Panc1 (cell line): ENCODE data around the gene MPPED2. TPM values are rescaled to one million over a fixed set of nuclear protein-coding genes. Genes with fewer than 3 reads are reported as not detected.

ENCODE experiments used
- ATAC-seq: fragments of 200-7000 bp; cut with Tn5 transposase; 2 replicates; pipeline ENCODE4 v1.9.1; 2020; ENCODE audit warnings: mild to moderate bottlenecking, moderate library complexity
- BruUV-seq: library from RNA; stranded (reverse); fragments of 400-500 nt; replicated peaks from 2 replicates; lab custom pipeline; 2021; lab: Mats Ljungman, UMichigan
- CTCF ChIA-PET: fragments of 300-600 bp; sonication (Branson Sonifier 250); formaldehyde crosslinking; loops from one replicate; lab custom pipeline; 2022; ENCODE audit warnings: antibody characterized with exemption; lab: Charles Lee
- POLR2A ChIA-PET: fragments of 300-600 bp; sonication (Branson Sonifier 250); formaldehyde crosslinking; loops from one replicate; lab custom pipeline; 2022; ENCODE audit warnings: antibody characterized with exemption; lab: Charles Lee
- DNase-seq: peaks from one replicate; pipeline ENCODE4 v3.0.0-alpha.2; 2010; ENCODE audit warnings: low read depth, low spot score
- H3K27ac ChIP-seq: 2 replicates; pipeline ENCODE4 v1.5.1; 2011; ENCODE audit warnings: mild to moderate bottlenecking, low read length, inconsistent platforms
- H3K27me3 ChIP-seq: fragments of 200-500 bp; sonication (Bioruptor generic); 2 replicates; pipeline ENCODE4 v1.6.0; 2014; ENCODE audit warnings: low read length, inconsistent platforms; ENCODE audit not compliant: control insufficient read depth, insufficient read depth
- H3K36me3 ChIP-seq: fragments of 200-500 bp; sonication (Bioruptor generic); 2 replicates; pipeline ENCODE4 v1.5.1; 2014; ENCODE audit warnings: inconsistent platforms, mild to moderate bottlenecking, low read length, moderate library complexity; ENCODE audit not compliant: control insufficient read depth, insufficient read depth
- H3K4me1 ChIP-seq: 2 replicates; pipeline ENCODE4 v1.5.1; 2011; ENCODE audit warnings: inconsistent platforms, mild to moderate bottlenecking, low read length, moderate library complexity; ENCODE audit not compliant: control insufficient read depth, insufficient read depth
- H3K4me3 ChIP-seq, 2 experiments: 2 replicates each; pipeline ENCODE4 v1.5.1; 2011 to 2012; ENCODE audit warnings: low read depth in 2 of 2, low read length in 2 of 2, mild to moderate bottlenecking in 2 of 2, inconsistent platforms in 1 of 2, moderate library complexity in 1 of 2
- H3K9me3 ChIP-seq: fragments of 200-500 bp; sonication (Bioruptor generic); 2 replicates; pipeline ENCODE4 v1.5.1; 2014; ENCODE audit warnings: low read depth, mild to moderate bottlenecking, inconsistent platforms, low read length, moderate library complexity; ENCODE audit not compliant: control insufficient read depth, insufficient read depth
- POLR2AphosphoS5 ChIP-seq: IDR thresholded peaks from 2 replicates; pipeline ENCODE4 v1.6.1; 2012; ENCODE audit warnings: mild to moderate bottlenecking, low read depth, low read length, moderate library complexity
- SIN3A ChIP-seq: IDR thresholded peaks from 2 replicates; pipeline ENCODE4 v1.6.1; 2012; ENCODE audit warnings: low read depth, mild to moderate bottlenecking, low read length, moderate library complexity, borderline replicate concordance; ENCODE audit not compliant: insufficient read depth
- TCF7L2 ChIP-seq: IDR thresholded peaks from 2 replicates; pipeline ENCODE4 v1.6.1; 2011; ENCODE audit warnings: mild to moderate bottlenecking, low read depth, low read length, inconsistent platforms
- in situ Hi-C: cut with HindIII; loops from 2 replicates; pipeline ENCODE4 v1.10.0; 2016; ENCODE audit warnings: low sequenced_read_pairs, low pct_unique_long_range_greater_than_20kb
- intact Hi-C: fragments of 100-400 bp; cut with micrococcal nuclease; formaldehyde crosslinking; loops from one replicate; pipeline ENCODE4 v1.10.0; 2022; ENCODE audit not compliant: unreplicated experiment
- total RNA-seq: library from RNA; stranded (reverse); gene quantifications from one replicate; pipeline ENCODE4 v1.2.1, GENCODE V29; 2021; ENCODE audit not compliant: unreplicated experiment
- TF ChIP-seq, protein P1 (sequence below): fragments of 450-650 bp; IDR thresholded peaks from 2 replicates; pipeline ENCODE4 v1.5.1; 2017; ENCODE audit warnings: mild to moderate bottlenecking
- TF ChIP-seq, protein P2 (sequence below), 2 experiments: IDR thresholded peaks; 2 replicates each; pipeline ENCODE4 v1.6.1; 2011 to 2012; ENCODE audit warnings: low read depth in 2 of 2, control low read depth in 1 of 2, low read length in 1 of 2, mild to moderate bottlenecking in 1 of 2, moderate library complexity in 1 of 2; ENCODE audit not compliant: insufficient read depth in 1 of 2

MPPED2 gene
- total RNA-seq, 1 experiment from 2014 or later: not detected

DNA sequence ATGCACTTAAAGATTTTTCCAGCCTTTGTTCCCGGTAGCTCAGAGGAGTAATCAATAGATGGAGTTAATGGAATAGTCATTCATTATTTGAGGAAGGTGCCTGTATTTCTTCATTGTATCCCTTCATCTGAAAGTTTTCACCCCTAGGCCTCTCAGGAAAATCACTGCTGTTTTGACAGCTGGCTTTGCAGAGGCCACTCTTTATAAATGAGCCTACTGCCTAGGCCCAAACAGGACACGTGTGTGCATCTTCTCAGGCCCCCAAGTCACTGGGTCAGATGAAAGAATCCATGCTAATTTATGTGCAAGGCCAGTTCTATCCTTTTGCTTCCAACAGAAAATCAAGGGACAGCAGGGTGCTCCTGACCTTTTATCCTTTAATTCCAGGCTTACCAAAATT, 76.8 kb downstream of the MPPED2 start:
- intact Hi-C loops (no loop called here), in situ Hi-C loops (no loop called here)
- no peaks in the 10 kb centered on the region for H3K4me1 ChIP-seq
- H3K36me3 ChIP-seq: no peaks in the 10 kb centered on the region
- no peaks in the 10 kb centered on the region for H3K27me3 ChIP-seq
- no peak overlapping the region for H3K27ac ChIP-seq
- CTCF ChIA-PET: no interaction called here
- BruUV-seq: no TSS peak
- no peaks in the 10 kb centered on the region for H3K9me3 ChIP-seq
- POLR2A ChIA-PET: no interaction called here
- DNase-seq: no peak
- ATAC-seq: no peak
- TF ChIP-seq SIN3A (no peak), POLR2AphosphoS5 (no peak), TCF7L2 (no peak)
- TF ChIP-seq, protein P1, sequence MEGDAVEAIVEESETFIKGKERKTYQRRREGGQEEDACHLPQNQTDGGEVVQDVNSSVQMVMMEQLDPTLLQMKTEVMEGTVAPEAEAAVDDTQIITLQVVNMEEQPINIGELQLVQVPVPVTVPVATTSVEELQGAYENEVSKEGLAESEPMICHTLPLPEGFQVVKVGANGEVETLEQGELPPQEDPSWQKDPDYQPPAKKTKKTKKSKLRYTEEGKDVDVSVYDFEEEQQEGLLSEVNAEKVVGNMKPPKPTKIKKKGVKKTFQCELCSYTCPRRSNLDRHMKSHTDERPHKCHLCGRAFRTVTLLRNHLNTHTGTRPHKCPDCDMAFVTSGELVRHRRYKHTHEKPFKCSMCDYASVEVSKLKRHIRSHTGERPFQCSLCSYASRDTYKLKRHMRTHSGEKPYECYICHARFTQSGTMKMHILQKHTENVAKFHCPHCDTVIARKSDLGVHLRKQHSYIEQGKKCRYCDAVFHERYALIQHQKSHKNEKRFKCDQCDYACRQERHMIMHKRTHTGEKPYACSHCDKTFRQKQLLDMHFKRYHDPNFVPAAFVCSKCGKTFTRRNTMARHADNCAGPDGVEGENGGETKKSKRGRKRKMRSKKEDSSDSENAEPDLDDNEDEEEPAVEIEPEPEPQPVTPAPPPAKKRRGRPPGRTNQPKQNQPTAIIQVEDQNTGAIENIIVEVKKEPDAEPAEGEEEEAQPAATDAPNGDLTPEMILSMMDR: no peak
- TF ChIP-seq, protein P2, sequence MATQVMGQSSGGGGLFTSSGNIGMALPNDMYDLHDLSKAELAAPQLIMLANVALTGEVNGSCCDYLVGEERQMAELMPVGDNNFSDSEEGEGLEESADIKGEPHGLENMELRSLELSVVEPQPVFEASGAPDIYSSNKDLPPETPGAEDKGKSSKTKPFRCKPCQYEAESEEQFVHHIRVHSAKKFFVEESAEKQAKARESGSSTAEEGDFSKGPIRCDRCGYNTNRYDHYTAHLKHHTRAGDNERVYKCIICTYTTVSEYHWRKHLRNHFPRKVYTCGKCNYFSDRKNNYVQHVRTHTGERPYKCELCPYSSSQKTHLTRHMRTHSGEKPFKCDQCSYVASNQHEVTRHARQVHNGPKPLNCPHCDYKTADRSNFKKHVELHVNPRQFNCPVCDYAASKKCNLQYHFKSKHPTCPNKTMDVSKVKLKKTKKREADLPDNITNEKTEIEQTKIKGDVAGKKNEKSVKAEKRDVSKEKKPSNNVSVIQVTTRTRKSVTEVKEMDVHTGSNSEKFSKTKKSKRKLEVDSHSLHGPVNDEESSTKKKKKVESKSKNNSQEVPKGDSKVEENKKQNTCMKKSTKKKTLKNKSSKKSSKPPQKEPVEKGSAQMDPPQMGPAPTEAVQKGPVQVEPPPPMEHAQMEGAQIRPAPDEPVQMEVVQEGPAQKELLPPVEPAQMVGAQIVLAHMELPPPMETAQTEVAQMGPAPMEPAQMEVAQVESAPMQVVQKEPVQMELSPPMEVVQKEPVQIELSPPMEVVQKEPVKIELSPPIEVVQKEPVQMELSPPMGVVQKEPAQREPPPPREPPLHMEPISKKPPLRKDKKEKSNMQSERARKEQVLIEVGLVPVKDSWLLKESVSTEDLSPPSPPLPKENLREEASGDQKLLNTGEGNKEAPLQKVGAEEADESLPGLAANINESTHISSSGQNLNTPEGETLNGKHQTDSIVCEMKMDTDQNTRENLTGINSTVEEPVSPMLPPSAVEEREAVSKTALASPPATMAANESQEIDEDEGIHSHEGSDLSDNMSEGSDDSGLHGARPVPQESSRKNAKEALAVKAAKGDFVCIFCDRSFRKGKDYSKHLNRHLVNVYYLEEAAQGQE (IDR thresholded peaks at IDR 0.05; ENCODE audit: insufficient read depth in 1 of 2, low read depth in 2 of 2, low read length in 1 of 2): no peak
- no peak overlapping the region for H3K4me3 ChIP-seq

DNA sequence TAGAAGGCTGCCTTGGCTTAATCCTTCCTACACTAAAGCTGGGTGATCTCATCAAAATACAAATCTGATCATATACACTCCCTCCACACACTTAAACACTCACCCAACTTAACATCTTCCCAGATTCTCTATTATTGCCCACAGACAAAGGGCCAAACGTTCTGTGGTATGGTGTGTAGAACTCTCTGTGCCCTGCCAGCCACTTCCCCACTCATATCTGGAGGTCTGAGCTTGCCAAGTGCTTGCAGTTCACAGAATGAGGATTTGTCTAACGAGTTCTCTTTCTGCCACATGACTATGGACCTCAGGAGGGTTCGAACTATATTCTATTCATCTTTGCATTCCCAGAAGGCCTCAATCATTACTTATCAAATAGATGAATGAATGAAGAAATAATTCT, 77.6 kb downstream of the MPPED2 start:
- intact Hi-C loops: no loop called here

More for the DNA sequence above, 77.6 kb downstream of the MPPED2 start:
- ATAC-seq (no peak), DNase-seq (no peak)
- in situ Hi-C loops: no loop called here
- Histone ChIP-seq H3K36me3 (no peaks in the 10 kb centered on the region), H3K4me3 (no peak overlapping the region), H3K4me1 (no peaks in the 10 kb centered on the region), H3K27me3 (no peaks in the 10 kb centered on the region), H3K9me3 (no peaks in the 10 kb centered on the region), H3K27ac (no peak overlapping the region)
- ChIA-PET CTCF (no interaction called here), POLR2A (no interaction called here)
- TF ChIP-seq, protein P1: no peak
- BruUV-seq: no TSS peak
